HG03066 (cell line): Measurements from ENCODE around the gene MMP15.
"Not testable (repeated sequence)": the region's sequence is repeated elsewhere in the genome, so short reads cannot be mapped to it uniquely, and the experiment has no call there.

ENCODE experiments used
- ATAC-seq: cut with Tn5 transposase; IDR thresholded peaks from one replicate; pipeline ENCODE4 v1.9.1; 2021; ENCODE audit warnings: low read depth; ENCODE audit not compliant: unreplicated experiment

Gene MMP15

DNA sequence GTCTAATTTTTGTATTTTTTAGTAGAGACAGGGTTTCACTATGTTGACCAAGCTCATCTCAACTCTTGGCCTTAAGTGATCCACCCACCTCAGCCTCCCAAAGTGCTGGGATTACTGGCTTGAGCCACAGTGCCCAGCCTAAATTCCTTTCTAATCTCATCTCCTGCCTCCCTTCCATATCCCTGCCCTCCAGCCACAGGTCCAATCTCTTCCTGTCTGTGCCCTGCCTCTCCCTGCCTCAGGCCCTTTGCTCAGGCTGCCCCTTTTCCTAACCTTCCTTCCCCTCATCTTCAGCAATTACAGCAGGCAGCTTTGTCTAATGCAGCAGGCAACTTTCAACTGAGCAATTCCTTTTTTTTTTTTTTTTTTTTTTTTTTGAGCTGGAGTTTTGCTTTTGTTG is 56.8 kb downstream of the MMP15 start:
- no peak for ATAC-seq

DNA sequence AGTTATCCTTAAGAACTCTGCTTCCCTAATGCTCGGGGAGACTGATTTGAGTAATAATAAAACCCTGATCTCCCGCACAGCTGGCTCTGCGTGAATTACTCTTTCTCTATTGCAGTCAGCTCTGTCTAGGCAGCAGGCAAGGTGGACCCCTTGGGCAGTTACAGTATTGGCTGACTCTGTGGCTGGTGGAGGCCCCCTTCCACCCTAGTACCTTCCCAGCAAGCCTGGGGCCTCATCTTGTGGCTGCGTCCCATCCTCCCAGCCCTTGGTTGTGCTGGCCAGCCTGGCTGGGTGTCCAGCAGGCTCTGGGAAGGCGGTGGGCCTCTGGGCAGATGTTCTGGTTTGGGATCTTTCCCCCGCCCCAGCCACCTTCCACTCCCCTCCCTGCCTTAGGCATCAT is 59.1 kb downstream of the MMP15 start:
- no peak for ATAC-seq

DNA sequence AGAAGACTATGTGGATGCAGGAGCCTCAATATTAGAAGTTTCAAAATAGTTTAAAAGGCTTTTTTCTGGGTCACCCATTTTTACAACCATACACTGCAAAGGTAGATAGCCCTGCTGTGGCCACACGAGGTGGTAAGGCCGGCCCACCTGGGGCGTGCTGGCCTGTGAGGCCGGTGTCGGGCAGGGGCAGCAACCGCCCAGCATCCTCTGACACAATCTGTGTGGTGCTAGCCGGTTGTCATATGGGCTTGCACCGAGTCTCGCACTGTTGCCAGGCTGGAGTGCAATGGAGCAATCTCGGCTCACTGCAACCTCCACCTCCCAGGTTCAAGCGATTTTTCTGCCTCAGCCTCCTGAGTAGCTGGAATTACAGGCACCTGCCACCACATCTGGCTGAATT is 59.6 kb downstream of the MMP15 start:
- no peak for ATAC-seq

DNA sequence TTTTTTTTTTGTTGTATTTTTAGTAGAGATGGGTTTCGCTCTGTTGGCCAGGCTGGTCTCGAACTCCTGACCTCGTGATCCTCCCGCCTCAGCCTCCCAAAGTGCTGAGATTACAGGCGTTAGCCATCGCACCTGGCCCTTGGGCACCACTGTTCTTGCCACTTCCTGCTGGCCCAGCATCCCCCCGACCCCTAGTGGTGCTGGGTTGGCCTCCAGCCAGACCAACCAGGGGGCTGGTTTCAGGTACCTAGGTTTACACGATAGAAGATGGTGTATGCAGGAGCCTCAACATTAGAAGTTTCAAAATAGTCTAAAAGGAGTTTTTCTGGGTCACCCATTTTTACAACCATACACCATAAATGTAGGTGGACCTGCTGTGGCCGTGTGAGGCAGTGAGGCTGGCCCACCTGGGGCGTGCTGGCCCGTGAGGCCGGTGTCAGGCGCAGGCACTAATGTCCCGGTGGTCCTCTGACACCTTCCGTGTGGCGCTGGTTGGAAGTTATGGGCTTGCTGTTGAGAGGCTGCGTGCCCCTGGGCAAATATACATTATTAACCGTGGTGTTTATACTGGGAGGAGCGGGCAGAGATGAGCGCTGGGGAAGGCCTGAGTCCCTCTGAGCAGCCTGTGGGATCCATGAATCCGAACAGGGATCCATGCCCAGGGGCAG is 60.2 kb downstream of the MMP15 start:
- no peak for ATAC-seq

DNA sequence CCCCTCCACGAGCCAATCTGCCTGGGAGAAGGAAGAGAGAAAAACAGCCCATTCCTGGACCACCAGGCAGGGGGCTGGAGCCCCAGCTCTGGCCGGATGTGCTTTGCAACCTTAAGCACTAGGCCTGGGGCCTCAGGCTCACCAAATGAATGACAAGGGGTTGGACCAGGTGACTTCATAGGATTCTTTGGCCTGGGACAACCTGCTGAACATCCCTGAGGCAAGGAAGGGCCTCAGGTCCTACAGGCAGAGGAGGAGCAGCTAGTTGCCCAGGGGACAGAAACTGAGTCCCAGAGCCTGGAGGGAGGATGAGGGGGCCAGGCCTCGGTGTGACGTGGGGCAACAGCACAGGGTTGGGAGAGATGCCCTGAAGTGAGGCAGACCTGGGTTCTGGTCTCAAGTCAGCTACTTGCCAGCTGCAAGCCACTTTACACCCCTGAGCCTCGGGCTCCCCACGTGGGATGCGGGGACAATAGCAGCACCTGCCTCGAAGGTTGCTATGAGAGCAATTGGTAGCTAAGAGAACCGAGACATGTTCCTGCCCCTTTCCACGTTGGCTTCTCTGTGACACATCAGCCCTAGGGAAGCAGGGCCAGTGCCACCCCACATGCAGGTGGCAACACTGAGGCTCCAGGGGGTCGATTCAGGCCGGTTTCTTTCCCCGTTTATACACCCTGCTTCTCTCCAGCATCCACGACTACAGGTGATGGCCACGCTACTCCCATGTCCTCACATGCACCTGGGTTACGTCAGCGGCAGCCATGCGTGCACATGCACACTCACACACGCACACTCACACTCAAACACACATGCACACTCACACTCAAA is 61.0 kb downstream of the MMP15 start:
- ATAC-seq, result no peak

DNA sequence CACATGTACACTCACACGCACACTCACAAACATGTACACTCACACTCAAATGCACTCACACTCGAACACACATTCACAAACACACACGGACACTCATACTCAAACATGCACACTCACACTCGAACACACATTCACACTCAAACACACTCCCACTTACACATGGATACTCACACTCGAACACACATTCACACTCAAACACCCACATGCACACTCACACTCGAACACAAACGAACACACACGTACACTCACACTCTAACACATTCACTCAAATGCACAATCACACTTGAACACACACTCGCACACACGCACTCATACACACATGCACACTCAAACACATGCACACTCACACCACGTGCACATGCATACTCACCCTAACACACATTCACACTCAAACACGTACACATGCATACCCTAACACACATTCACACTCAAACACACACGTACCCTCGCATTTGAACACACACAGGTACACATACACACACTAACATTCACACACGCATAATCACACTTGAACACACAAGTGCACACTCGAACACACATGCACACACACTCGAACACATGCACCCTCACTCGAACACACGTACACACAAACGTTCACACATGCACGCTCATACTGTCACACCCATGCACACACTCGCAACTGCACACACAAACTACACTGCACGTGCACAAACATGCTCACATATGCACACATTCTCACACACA is 61.8 kb downstream of the MMP15 start:
- no peak for ATAC-seq

DNA sequence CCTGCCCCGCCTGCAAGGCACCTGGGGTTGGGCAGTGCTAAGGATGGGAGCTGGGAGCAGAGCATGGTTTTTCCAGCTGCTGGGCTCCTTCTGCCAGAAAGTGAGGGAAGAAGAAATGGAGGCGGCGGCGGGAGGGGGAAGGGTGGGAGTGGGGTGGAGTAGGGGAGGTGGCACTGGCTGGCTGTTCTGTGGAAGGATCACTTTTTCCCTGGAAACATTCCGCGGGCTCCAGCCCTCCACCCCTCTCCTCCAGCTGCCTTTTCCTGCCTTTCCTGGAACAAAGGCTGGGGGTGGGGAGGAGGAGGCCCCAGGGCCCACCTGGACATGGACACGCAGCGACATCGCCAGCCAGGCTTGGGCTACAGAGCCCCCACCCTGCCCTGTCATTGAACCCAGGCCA is 62.5 kb downstream of the MMP15 start:
- no peak for ATAC-seq

DNA sequence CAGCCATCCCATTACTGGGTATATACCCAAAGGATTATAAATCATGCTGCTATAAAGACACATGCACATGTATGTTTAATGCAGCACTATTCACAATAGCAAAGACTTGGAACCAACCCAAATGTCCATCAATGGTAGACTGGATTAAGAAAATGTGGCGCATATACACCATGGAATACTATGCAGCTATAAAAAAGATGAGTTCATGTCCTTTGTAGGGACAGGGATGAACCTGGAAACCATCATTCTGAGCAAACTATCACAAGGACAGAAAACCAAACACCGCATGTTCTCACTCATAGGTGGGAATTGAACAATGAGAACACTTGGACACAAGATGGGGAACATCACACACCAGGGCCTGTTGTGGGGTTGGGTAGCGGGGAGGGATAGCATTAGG is 64.8 kb downstream of the MMP15 start:
- ATAC-seq, result not testable (repeated sequence)

DNA sequence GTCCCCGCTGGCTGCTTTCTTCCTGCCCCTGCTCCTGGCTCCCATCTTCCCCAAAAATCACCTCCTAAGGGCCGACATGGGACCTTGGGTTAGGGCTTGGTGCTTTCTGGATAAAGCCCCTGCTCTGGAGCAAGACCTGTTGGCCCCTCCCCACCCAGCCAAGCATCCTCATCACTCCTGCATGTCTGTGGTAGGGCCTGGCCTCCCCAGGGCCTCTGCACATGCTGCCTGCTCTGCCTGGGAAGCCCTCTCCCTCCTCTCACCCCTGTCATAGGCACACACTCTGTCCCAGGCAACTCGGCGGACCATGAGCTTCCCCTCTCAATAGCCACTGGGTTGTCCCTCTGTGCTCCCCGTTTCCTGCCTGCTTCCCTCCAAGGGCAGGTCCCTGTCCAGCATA is 68.5 kb downstream of the MMP15 start:
- ATAC-seq, result no peak

DNA sequence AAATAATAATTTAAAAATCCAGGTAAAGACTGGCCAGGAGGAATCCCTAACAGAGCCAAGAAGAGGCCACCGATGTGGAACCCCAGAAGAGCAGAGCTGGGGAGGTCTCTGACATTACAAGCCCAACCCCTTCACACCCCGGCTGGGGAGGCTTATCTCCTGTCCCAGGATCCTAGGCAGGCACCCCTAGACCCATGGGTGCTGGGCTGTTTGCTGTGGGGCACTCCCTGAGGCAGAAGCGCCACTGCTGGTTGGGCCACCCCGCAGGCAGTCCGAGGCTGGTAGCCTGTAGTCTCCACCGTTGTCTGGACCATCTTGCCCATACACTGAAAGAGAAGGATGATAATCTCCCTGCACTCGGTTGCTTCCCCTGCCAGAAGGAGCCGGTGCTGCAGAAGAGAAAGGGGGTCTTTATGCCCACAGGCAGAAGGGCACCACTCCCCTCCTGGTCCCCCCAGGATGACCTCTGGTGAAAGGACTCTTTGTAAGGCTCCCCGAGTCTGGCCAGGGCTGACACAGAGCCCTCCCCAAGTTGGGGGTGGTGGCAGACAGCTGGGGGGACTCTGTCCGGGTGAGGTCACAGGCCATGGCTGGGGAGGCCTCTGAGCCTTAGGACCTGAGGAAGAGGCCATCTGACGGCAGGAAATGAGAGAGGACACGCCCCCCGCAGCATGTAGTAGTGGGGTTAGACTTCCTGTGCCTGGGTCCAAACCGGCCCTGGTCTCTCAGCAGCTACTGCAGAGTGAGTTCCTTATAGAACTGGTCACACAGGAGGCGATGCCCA is 69.4 kb downstream of the MMP15 start:
- no peak for ATAC-seq

DNA sequence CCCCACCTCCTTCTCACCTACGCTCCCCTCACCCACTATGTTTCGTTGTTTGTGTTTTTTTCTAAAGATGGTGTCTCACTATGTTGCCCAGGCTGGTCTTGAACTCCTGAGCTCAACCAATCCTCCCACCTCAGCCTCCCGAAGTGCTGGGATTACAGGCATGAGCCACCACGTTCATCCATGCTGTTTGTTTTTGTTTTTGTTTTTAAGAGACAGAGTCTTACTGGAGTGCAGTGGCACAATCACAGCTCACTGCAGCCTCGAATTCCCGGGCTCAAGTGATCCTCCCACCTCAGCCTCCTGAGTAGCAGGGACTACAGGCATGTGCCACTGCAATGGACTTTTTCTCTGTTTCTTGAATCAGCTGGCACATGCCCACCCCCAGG is 70.0 kb downstream of the MMP15 start:
- ATAC-seq, result not testable (repeated sequence)

DNA sequence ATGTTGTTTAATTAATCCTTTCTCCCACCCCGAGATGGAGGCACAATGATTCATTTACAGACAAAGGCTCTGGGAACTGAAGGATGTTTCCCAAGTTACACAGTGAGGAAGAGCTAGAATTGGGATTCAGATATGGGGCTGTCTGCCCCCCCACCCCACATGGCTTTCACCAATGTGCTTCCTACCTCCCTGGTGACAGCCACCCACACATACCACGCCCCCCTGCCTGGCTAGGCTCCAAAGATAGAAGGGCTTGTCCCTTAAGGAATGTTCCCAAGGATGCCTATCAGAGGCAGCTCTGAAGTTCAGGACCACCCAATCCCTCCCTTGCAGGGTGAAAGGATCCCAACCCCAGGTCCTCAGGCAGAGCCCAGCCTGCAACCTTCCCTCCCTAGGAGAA is 70.7 kb downstream of the MMP15 start:
- no peak for ATAC-seq
